ENCODE data around the gene KLF7.

The KLF7 gene

GRCh38 chr2:207088839-207089238 lies 76.9 kb downstream of the KLF7 start:
- DNase-seq, result peak; percentile 80

GRCh38 chr2:207088276-207088675 lies 77.5 kb downstream of the KLF7 start:
- peak; percentile 95 for DNase-seq

- no peak for DNase-seq
These were observed 78.5 kb downstream of the KLF7 start for GRCh38 chr2:207087046-207087902.

GRCh38 chr2:207086136-207086535 lies 79.6 kb downstream of the KLF7 start:
- no peak for DNase-seq

- no peak for DNase-seq
These were observed 80.6 kb downstream of the KLF7 start for GRCh38 chr2:207085110-207085509.

GRCh38 chr2:207083361-207084110 lies 82.2 kb downstream of the KLF7 start:
- no peak for DNase-seq

- DNase-seq, result no peak
These were observed 83.1 kb downstream of the KLF7 start for GRCh38 chr2:207082619-207083018.

GRCh38 chr2:207078186-207078798 lies 87.5 kb downstream of the KLF7 start:
- DNase-seq, result no peak

- DNase-seq, result no peak
These were observed 88.5 kb downstream of the KLF7 start for GRCh38 chr2:207077266-207077665.

- DNase-seq, result no peak
These were observed 90.3 kb downstream of the KLF7 start for GRCh38 chr2:207075456-207075855.

GRCh38 chr2:207073801-207074678 lies 91.7 kb downstream of the KLF7 start:
- DNase-seq, result peak; percentile 10

- DNase-seq, result no peak
These were observed 92.3 kb downstream of the KLF7 start for GRCh38 chr2:207073412-207073800.

- no peak for DNase-seq
These were observed 93.2 kb downstream of the KLF7 start for GRCh38 chr2:207072571-207072970.

GRCh38 chr2:207071820-207072219 lies 93.9 kb downstream of the KLF7 start:
- no peak for DNase-seq

GRCh38 chr2:207067473-207067872 lies 98.3 kb downstream of the KLF7 start:
- DNase-seq, result no peak

- DNase-seq, result peak; percentile 8
These were observed 98.8 kb downstream of the KLF7 start for GRCh38 chr2:207066791-207067460.

GRCh38 chr2:207066166-207066565 lies 99.6 kb downstream of the KLF7 start:
- no peak for DNase-seq

- no peak for DNase-seq
These were observed 101.5 kb downstream of the KLF7 start for GRCh38 chr2:207064128-207064690.

- DNase-seq, result no peak
These were observed 104.6 kb downstream of the KLF7 start for GRCh38 chr2:207061181-207061580.

GRCh38 chr2:207055257-207055656 lies 110.5 kb downstream of the KLF7 start:
- no peak for DNase-seq

GRCh38 chr2:207054521-207054920 lies 111.2 kb downstream of the KLF7 start:
- DNase-seq, result no peak

Measured in DMS79 treated with DMSO at 0.1 percent for 48 hours (cell line).